Renal cortex interstitium (tissue), 11 donors: ENCODE results near the gene MMP1. TPM values are rescaled to one million over a fixed set of nuclear protein-coding genes. Genes with fewer than 3 reads are reported as not detected.

Source experiments
- DNase-seq, 11 donors: peaks; one replicate each; pipeline ENCODE4 v3.0.0-alpha.2; 2013; ENCODE audit warnings: low read depth in 9 of 11, low spot score in 4 of 11; ENCODE audit errors: extremely low read depth in 1 of 11
- polyA plus RNA-seq, 3 donors: library from polyadenylated mRNA; unstranded; fragments of 120-200 nt; gene quantifications; one replicate each; pipeline ENCODE4 v1.2.1, GENCODE V29; 2013; ENCODE audit not compliant: insufficient read length in 3 of 3

Gene MMP1
- polyA plus RNA-seq, 3 donors = 0.17 to 0.48 TPM; not detected in 1

DNA sequence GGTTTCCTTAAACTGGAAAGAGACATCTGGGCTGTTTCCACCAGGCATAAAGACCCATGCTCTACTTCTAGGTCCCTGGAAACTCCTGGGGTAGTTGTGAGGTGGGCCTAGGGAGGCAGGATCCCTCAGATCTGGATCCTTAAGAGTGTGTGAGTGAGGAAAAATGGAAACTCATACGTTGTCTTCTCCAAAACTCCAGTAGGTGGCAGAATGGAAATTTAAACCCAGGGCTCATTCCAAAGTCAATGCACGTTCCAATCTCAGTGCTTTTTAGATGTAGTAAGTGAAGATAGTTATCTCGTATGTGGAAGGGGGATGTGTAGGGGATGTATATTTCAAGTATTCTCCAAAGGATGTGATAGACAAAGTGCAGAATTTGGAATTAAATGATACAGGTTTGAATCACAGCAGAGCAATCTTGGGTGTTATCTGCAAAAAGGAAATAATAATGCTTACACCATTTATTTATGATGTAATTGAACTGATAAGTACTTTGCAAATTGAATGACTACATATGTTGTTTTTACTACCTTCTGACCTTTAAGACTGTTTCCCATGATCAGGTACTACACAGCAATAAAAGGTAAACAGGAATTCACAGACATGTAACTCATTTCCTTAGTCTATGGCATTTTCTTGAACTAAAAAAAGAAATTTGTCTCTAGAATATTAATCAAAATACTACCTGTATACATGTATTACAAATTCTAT is 13.1 kb upstream of the MMP1 start:
- peak in 3 of 11 donors; percentile 4 to 13 (median 7) for DNase-seq

- no peak for DNase-seq
Measured at GRCh38 chr11:102809971-102810370, 12.0 kb upstream of the MMP1 start.

DNA sequence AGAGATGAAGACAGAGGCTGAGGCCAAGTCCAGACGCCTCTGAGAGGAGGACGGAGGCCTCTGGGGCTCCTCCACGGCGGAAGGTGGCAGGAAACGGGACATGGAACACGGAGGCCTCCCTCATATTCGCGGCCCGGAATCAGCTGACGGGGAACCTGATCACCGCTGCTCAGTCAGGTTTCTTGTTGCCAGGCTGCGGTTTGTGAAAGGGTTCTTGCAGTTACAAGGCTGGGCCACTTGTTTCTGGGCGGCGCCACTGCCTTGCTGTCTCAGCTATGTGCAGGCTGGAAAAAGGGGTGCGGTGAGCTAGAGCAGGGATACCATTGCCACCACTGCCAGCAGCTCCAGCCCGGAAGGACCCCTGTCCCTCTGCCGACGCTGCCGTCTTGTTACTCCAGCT is 10.0 kb upstream of the MMP1 start:
- DNase-seq = no peak

GRCh38 chr11:102806296-102806695 is 8.3 kb upstream of the MMP1 start:
- DNase-seq = no peak

- DNase-seq = no peak
Measured at GRCh38 chr11:102802341-102802740, 4.4 kb upstream of the MMP1 start.

DNA sequence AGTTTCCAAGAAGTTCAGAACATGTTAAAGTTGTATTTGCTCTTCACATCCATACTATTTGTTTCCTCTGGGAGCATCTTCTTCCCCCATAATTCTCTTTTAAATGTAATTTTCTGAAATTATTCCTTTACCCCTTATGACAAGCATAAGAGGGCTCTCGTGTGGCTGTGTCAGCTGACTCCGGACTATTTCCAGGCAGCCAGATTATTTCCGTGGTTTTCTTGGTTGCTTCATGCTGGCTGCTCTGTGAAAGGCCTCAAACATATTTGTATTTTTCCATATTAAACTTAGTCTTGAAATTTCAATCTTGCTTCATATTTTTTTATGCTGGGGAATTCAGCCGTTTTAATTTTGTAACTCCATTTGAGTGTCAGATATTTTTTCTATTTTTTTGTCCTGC is 2.8 kb upstream of the MMP1 start:
- DNase-seq = no peak

GRCh38 chr11:102799681-102800340 is 1.9 kb upstream of the MMP1 start:
- DNase-seq = no peak

DNA sequence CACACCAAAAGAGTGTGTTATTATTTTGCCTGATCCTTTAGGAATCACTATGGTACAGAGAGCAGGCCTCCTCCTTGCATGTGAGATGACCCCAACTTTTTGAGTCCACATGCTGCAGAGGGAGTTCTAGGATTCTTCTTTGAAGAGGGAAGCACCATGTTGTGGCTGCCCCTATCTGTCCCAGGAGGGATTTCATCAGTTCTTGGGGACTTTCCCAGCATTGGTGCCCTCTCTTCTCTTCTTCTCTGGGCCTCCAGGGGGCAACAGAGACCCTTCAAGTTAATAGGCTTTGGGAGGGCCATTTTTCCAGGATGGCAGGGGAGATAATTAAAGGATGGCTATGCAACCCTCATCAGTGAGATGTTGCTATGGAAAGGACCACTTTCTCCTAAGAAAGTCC is 3.6 kb downstream of the MMP1 start:
- no peak for DNase-seq

GRCh38 chr11:102793677-102794290 is 4.2 kb downstream of the MMP1 start:
- DNase-seq = no peak

DNA sequence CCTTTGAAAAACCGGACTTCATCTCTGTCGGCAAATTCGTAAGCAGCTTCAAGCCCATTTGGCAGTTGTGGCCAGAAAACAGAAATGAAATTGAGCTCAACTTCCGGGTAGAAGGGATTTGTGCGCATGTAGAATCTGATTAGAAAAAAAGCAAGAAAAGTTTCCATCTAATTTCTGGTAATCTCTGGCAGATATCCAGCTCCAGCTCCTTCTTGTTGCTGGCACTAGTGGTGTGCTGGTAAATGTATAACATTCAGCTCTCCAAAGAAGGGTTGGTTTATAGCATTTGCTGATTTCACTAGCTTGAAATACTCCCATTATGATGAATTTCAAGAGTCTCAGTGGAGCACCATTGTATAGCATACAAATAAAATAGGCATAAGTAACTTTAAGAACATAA is 5.4 kb downstream of the MMP1 start:
- no peak for DNase-seq

DNA sequence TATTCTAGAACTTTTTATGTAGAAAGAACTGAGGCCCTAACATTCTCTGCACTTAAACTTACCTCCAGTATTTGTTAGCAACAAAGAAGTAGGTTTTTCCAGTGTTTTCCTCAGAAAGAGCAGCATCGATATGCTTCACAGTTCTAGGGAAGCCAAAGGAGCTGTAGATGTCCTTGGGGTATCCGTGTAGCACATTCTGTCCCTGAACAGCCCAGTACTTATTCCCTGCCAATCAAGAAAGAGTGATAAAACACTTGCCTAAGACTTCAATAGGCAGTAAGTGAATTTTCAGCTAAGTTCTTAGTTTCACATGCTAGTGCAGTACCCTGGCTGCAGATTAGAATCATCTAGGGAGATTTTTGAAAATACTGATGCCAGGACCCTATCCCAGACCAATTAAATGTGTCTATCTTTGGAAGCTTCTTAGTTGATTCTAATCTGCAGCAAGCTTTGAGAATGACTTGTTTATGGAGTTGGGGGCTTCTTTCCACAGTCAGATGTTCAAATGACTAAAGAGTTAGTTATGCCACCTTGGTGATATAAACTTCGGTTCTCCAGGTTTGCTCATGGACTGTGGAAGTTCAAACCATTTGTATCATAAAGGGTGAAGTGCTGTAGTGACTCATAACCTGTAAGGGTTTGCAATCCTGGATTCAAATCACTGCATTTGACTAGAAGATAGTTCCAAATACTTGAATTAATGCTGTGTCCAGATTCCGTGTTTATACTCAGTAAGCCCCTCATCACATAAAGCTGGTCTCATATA is 6.5 kb downstream of the MMP1 start:
- no peak for DNase-seq

GRCh38 chr11:102788334-102788995 is 9.5 kb downstream of the MMP1 start:
- no peak for DNase-seq

- no peak for DNase-seq
Measured at GRCh38 chr11:102784380-102784779, 13.6 kb downstream of the MMP1 start.

- no peak for DNase-seq
Measured at GRCh38 chr11:102783720-102784119, 14.2 kb downstream of the MMP1 start.

GRCh38 chr11:102783016-102783415 is 14.9 kb downstream of the MMP1 start:
- no peak for DNase-seq

DNA sequence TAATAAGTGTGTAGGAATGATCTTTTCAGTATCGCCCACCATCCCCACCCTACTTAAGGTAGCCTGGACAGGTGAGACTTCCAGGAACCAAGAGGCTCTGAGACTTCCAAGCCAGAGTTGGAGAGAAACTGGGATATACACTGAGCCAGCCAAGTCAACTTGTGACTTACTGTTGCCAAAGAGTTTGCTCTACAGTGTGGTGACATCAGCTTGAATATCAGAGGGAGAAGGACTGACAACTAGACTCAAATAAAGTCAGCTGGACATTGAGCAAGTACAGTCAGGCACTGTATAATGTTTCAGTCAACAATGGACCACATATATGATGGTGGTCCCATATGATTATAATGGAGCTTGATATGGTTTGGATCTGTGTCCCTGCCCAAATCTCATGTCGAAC is 16.3 kb downstream of the MMP1 start:
- DNase-seq = no peak

- DNase-seq = no peak
Measured at GRCh38 chr11:102780491-102780918, 17.5 kb downstream of the MMP1 start, which contains the start of gene MMP10. MMP10 (minus strand) TSS chr11:102780628; CDS start chr11:102780591, 37 bp downstream.

DNA sequence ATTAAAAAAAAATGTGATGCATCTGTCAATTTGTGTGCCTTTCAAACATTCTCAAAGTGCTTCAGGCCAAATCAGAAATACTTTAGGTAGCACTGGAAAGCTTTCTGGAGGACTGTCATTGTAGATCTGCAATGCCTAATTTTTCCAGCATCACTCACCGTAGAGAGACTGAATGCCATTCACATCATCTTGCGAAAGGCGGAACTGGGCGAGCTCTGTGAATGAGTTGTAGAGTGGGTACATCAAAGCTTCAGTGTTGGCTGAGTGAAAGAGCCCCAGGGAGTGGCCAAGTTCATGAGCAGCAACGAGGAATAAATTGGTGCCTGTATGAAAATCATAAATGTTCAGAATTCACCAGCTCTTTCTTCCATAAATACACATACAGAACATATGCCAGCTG is 21.5 kb downstream of the MMP1 start:
- DNase-seq = no peak

GRCh38 chr11:102773386-102773785 is 24.6 kb downstream of the MMP1 start:
- no peak for DNase-seq
